ENCODE results near the gene ILF2. TPM values are rescaled to one million over a fixed set of nuclear protein-coding genes. Genes with fewer than 3 reads are reported as not detected.

Gene ILF2
- total and polyA plus RNA-seq, 7 donors, result 59.8 to 166 (median 88.3) TPM

- intact Hi-C loops (cut with DNase I), result no loop called here
Measured at GRCh38 chr1:153699768-153700167, 29.0 kb upstream of the ILF2 start.

GRCh38 chr1:153698923-153699714, 28.3 kb upstream of the ILF2 start:
- Histone ChIP-seq H3K27ac (peak overlapping the region; percentile 39 to 86 (median 78)), H3K4me1 (peaks cover 0 to 26% (median 12%) of the 10 kb centered on the region in 4 donors), H3K9me3 (no peaks in the 10 kb centered on the region), H3K36me3 (no peaks in the 10 kb centered on the region), H3K27me3 (no peaks in the 10 kb centered on the region), H3K4me3 (no peak overlapping the region)
- no peak for DNase-seq
- TF ChIP-seq POLR2AphosphoS5 (IDR thresholded peaks at IDR 0.05), result no peak
- TF ChIP-seq CTCF (IDR thresholded peaks at IDR 0.05), result no peak
- TF ChIP-seq EP300 (IDR thresholded peaks at IDR 0.05), result no peak
- no peak for TF ChIP-seq POLR2A (IDR thresholded peaks at IDR 0.05)
- intact Hi-C loops (cut with DNase I), result no loop called here
- 95 to 96% methylated on average over 6 of the region's 6 CpGs for WGBS, 2 donors

More at GRCh38 chr1:153699768-153700167, 29.0 kb upstream of the ILF2 start:
- no peaks in the 10 kb centered on the region for H3K9me3 ChIP-seq
- TF ChIP-seq CTCF (IDR thresholded peaks at IDR 0.05) (no peak), POLR2A (IDR thresholded peaks at IDR 0.05) (no peak), POLR2AphosphoS5 (IDR thresholded peaks at IDR 0.05) (no peak)
- H3K27ac ChIP-seq, result peak overlapping the region in 2 of 4 donors; percentile 83 to 86
- no peaks in the 10 kb centered on the region for H3K36me3 ChIP-seq
- 87 to 90% methylated on average over 6 of the region's 6 CpGs for WGBS, 2 donors
- no peak for DNase-seq
- H3K4me1 ChIP-seq, result peaks cover 0 to 26% (median 12%) of the 10 kb centered on the region in 4 donors
- no peak overlapping the region for H3K4me3 ChIP-seq
- H3K27me3 ChIP-seq, result no peaks in the 10 kb centered on the region

- Histone ChIP-seq H3K27me3 (no peaks in the 10 kb centered on the region), H3K9me3 (no peaks in the 10 kb centered on the region), H3K4me1 (peaks cover 0 to 26% (median 12%) of the 10 kb centered on the region in 4 donors), H3K36me3 (no peaks in the 10 kb centered on the region), H3K27ac (peak overlapping the region; percentile 73 to 86 (median 78)), H3K4me3 (peak overlapping the region in 2 of 4 donors; percentile 16 to 19)
- 38 to 66% methylated on average over 29 of the region's 29 CpGs for WGBS, 2 donors
- TF ChIP-seq CTCF (IDR thresholded peaks at IDR 0.05) (no peak), POLR2A (IDR thresholded peaks at IDR 0.05) (no peak), POLR2AphosphoS5 (IDR thresholded peaks at IDR 0.05) (peak in 1 of 4 donors; percentile 34)
- intact Hi-C loops (cut with DNase I), result no loop called here
- peak; percentile 81 for DNase-seq
Measured at GRCh38 chr1:153698020-153698922, 27.5 kb upstream of the ILF2 start.

- H3K4me1 ChIP-seq, result peaks cover 0 to 26% (median 12%) of the 10 kb centered on the region in 4 donors
- no peaks in the 10 kb centered on the region for H3K9me3 ChIP-seq
- peak in 1 of 4 donors; percentile 34 for TF ChIP-seq POLR2AphosphoS5 (IDR thresholded peaks at IDR 0.05)
- TF ChIP-seq POLR2A (IDR thresholded peaks at IDR 0.05), result no peak
- TF ChIP-seq CTCF (IDR thresholded peaks at IDR 0.05), result no peak
- TF ChIP-seq EP300 (IDR thresholded peaks at IDR 0.05), result no peak
- 79 to 90% methylated on average over 12 of the region's 12 CpGs for WGBS, 2 donors
- DNase-seq, result peak; percentile 82
- H3K27ac ChIP-seq, result peak overlapping the region; percentile 73 to 86 (median 78)
- no peaks in the 10 kb centered on the region for H3K27me3 ChIP-seq
- H3K36me3 ChIP-seq, result no peaks in the 10 kb centered on the region
- peak overlapping the region in 1 of 4 donors; percentile 19 for H3K4me3 ChIP-seq
- intact Hi-C loops (cut with DNase I), result no loop called here
Measured at GRCh38 chr1:153697191-153698019, 26.6 kb upstream of the ILF2 start.
